HepG2 (cell line): ENCODE data around the gene BLOC1S1. TPM values are rescaled to one million over a fixed set of nuclear protein-coding genes. Genes with fewer than 3 reads are reported as not detected.

Experiments
- CBX1 ChIP-seq: IDR thresholded peaks from one replicate; pipeline ENCODE4 v1.6.1; 2016; ENCODE audit warnings: antibody characterized with exemption, low read depth
- ELF1 ChIP-seq: sonication (generic); formaldehyde crosslinking; IDR thresholded peaks from 2 replicates; pipeline ENCODE4 v1.4.0; 2020; ENCODE audit warnings: missing genetic modification reagents
- FOSL2 ChIP-seq: sonication (generic); formaldehyde crosslinking; IDR thresholded peaks from 2 replicates; pipeline ENCODE4 v1.4.0; 2020; ENCODE audit warnings: missing genetic modification reagents
- FOXC1 ChIP-seq: sonication (generic); formaldehyde crosslinking; IDR thresholded peaks from 2 replicates; pipeline ENCODE4 v1.8.0; 2022; ENCODE audit warnings: mild to moderate bottlenecking, missing genetic modification reagents, borderline replicate concordance
- HNRNPUL1 ChIP-seq: fragments of 200-400 bp; formaldehyde crosslinking; IDR thresholded peaks from 2 replicates; pipeline ENCODE4 v1.6.1; 2017; ENCODE audit warnings: low read depth, mild to moderate bottlenecking, low read length, moderate library complexity
- HOXA9 ChIP-seq: sonication (generic); formaldehyde crosslinking; IDR thresholded peaks from 2 replicates; pipeline ENCODE4 v1.8.1; 2022; ENCODE audit warnings: missing genetic modification reagents, mild to moderate bottlenecking, moderate library complexity, borderline replicate concordance
- KLF11 ChIP-seq: IDR thresholded peaks from 2 replicates; pipeline ENCODE4 v1.6.1; 2016; ENCODE audit warnings: missing compliant biosample characterization
- KLF6 ChIP-seq: IDR thresholded peaks from 2 replicates; pipeline ENCODE4 v1.8.0; 2016; ENCODE audit warnings: missing biosample characterization, missing genetic modification reagents
- KLF9 ChIP-seq: IDR thresholded peaks from 2 replicates; pipeline ENCODE4 v1.6.1; 2016; ENCODE audit warnings: low read depth
- MED1 ChIP-seq: sonication (generic); formaldehyde crosslinking; IDR thresholded peaks from 2 replicates; pipeline ENCODE4 v1.4.0; 2020; ENCODE audit warnings: missing genetic modification reagents
- ONECUT2 ChIP-seq: sonication (generic); formaldehyde crosslinking; IDR thresholded peaks from 2 replicates; pipeline ENCODE4 v1.4.0; 2020; ENCODE audit warnings: missing genetic modification reagents
- PBX3 ChIP-seq: sonication (generic); formaldehyde crosslinking; IDR thresholded peaks from 2 replicates; pipeline ENCODE4 v1.8.1; 2023; ENCODE audit warnings: missing genetic modification reagents, inconsistent platforms, borderline replicate concordance
- RXRA ChIP-seq: sonication (generic); formaldehyde crosslinking; IDR thresholded peaks from 2 replicates; pipeline ENCODE4 v1.5.1; 2020; ENCODE audit warnings: missing genetic modification reagents
- SMARCE1 ChIP-seq: fragments of 450-650 bp; IDR thresholded peaks from 2 replicates; pipeline ENCODE4 v1.6.1; 2017; ENCODE audit warnings: borderline replicate concordance
- SNAPC2 ChIP-seq: sonication (generic); formaldehyde crosslinking; IDR thresholded peaks from 2 replicates; pipeline ENCODE4 v1.8.1; 2022; ENCODE audit warnings: mild to moderate bottlenecking, missing genetic modification reagents
- SSRP1 ChIP-seq: IDR thresholded peaks from 2 replicates; pipeline ENCODE4 v1.6.1; 2016; ENCODE audit warnings: control low read depth
- XBP1 ChIP-seq: sonication (generic); formaldehyde crosslinking; IDR thresholded peaks from 2 replicates; pipeline ENCODE4 v1.5.0; 2020; ENCODE audit warnings: missing genetic modification reagents
- ZBTB1 ChIP-seq: sonication (generic); formaldehyde crosslinking; IDR thresholded peaks from 2 replicates; pipeline ENCODE4 v1.4.0; 2020; ENCODE audit warnings: missing genetic modification reagents, borderline replicate concordance
- ZBTB26 ChIP-seq: IDR thresholded peaks from 2 replicates; pipeline ENCODE4 v1.6.1; 2016; ENCODE audit warnings: missing compliant biosample characterization, missing genetic modification reagents, borderline replicate concordance
- ZBTB46 ChIP-seq: sonication (generic); formaldehyde crosslinking; IDR thresholded peaks from 2 replicates; pipeline ENCODE4 v1.4.0; 2020; ENCODE audit warnings: mild to moderate bottlenecking, missing genetic modification reagents, borderline replicate concordance
- ZBTB7A ChIP-seq: sonication (generic); formaldehyde crosslinking; IDR thresholded peaks from 2 replicates; pipeline ENCODE4 v1.8.0; 2022; ENCODE audit warnings: mild to moderate bottlenecking, missing genetic modification reagents
- ZNF574 ChIP-seq: sonication (generic); formaldehyde crosslinking; IDR thresholded peaks from 2 replicates; pipeline ENCODE4 v1.4.0; 2020; ENCODE audit warnings: missing genetic modification reagents
- ZNF766 ChIP-seq: sonication (generic); formaldehyde crosslinking; IDR thresholded peaks from 2 replicates; pipeline ENCODE4 v1.5.0; 2020; ENCODE audit warnings: missing genetic modification reagents, borderline replicate concordance
- ZNF850 ChIP-seq: sonication (generic); formaldehyde crosslinking; conservative IDR thresholded peaks from 2 replicates; pipeline ENCODE4 v1.9.0; 2021; ENCODE audit warnings: mild to moderate bottlenecking, missing genetic modification reagents
- ZNF891 ChIP-seq: sonication (generic); formaldehyde crosslinking; IDR thresholded peaks from 2 replicates; pipeline ENCODE4 v1.5.0; 2020; ENCODE audit warnings: mild to moderate bottlenecking, missing genetic modification reagents
- ZSCAN21 ChIP-seq: sonication (generic); formaldehyde crosslinking; IDR thresholded peaks from 2 replicates; pipeline ENCODE4 v1.8.0; 2022; ENCODE audit warnings: mild to moderate bottlenecking, missing genetic modification reagents, moderate library complexity, borderline replicate concordance
- polyA plus RNA-seq, 8 experiments: library from polyadenylated mRNA; depleted of rRNA in 3 of 8; stranded (reverse) in 7 of 8; unstranded in 1 of 8; fragments of >200 nt; fragmentation: Illumina TruSeq in 4 of 8; extraction: Trizol in 4 of 8; gene quantifications; 2 replicates each; pipeline versions ENCODE4 v1.2.1 to v1.2.3, GENCODE V29; 2011 to 2016; ENCODE audit warnings: low read depth in 4 of 8, missing spikeins in 1 of 8, mixed read lengths in 1 of 8; ENCODE audit not compliant: insufficient read depth in 1 of 8
- total RNA-seq, 5 experiments: library from RNA; depleted of rRNA; stranded (reverse); fragments of >200 nt; fragmentation: Illumina TruSeq; extraction: Trizol; gene quantifications; 2 replicates each; pipeline ENCODE4 v1.2.3, GENCODE V29; 2016; ENCODE audit warnings: low read depth in 1 of 5

Gene BLOC1S1
- total and polyA plus RNA-seq, 2 of the 13 experiments (the other 11 are each of a cell fraction or from before 2014, with no cell fraction given): 55.1 to 95.3 TPM

- no peak for TF ChIP-seq SSRP1 (CRISPR knock-in tag)
- TF ChIP-seq ZNF574 (CRISPR knock-in tag): 0 out of 2 replicates have a peak, but pooled peaks have one; percentile 24
- TF ChIP-seq KLF9 (CRISPR knock-in tag): no peak
- no peak for TF ChIP-seq ZSCAN21
- TF ChIP-seq ELF1: no peak
- 0 out of 2 replicates have a peak, but pooled peaks have one; percentile 11 for TF ChIP-seq MED1 (CRISPR knock-in tag)
- TF ChIP-seq HNRNPUL1: no peak
- peak; percentile 21; the same call in 1 of the 2 replicates for TF ChIP-seq RXRA (CRISPR knock-in tag)
- no peak for TF ChIP-seq SMARCE1
- TF ChIP-seq FOSL2 (CRISPR knock-in tag): no peak; the same call in 1 of the 2 replicates
- no peak for TF ChIP-seq HOXA9
- no peak for TF ChIP-seq SNAPC2 (CRISPR knock-in tag)
- TF ChIP-seq ZBTB1 (CRISPR knock-in tag): no peak
- TF ChIP-seq FOXC1: no peak
- TF ChIP-seq XBP1: no peak
- TF ChIP-seq ZNF891 (CRISPR knock-in tag): no peak
- no peak for TF ChIP-seq PBX3
- no peak for TF ChIP-seq ZNF850 (CRISPR knock-in tag)
- TF ChIP-seq KLF6 (CRISPR knock-in tag): 0 out of 2 replicates have a peak, but pooled peaks have one; percentile 28
- TF ChIP-seq ZBTB7A (CRISPR knock-in tag): no peak
- 0 out of 2 replicates have a peak, but pooled peaks have one; percentile 22 for TF ChIP-seq ZBTB26 (CRISPR knock-in tag)
- no peak for TF ChIP-seq CBX1
- TF ChIP-seq ZNF766 (CRISPR knock-in tag): no peak
- no peak for TF ChIP-seq KLF11 (CRISPR knock-in tag)
- no peak for TF ChIP-seq ONECUT2 (CRISPR knock-in tag)
- 0 out of 2 replicates have a peak, but pooled peaks have one; percentile 63 for TF ChIP-seq ZBTB46 (CRISPR knock-in tag)
Measured at GRCh38 chr12:55720894-55721444, 5.1 kb downstream of the BLOC1S1 start (continued).
